OCI-LY1 (cell line): Measurements from ENCODE around the gene PGA5.

ENCODE experiments used
- H2AFZ ChIP-seq: fragments of 200-600 bp; sonication (generic), shearing (Covaris generic); 2 replicates; pipeline ENCODE4 v1.6.0; 2014; ENCODE audit warnings: antibody characterized with exemption, mild to moderate bottlenecking, low read length
- H3F3A ChIP-seq: fragments of 200-600 bp; sonication (generic), shearing (Covaris generic); 2 replicates; pipeline ENCODE4 v1.6.0; 2014; ENCODE audit warnings: mild to moderate bottlenecking, antibody characterized with exemption, low read length, moderate library complexity; ENCODE audit not compliant: insufficient read depth
- H3K27ac ChIP-seq: fragments of 200-600 bp; sonication (generic); 2 replicates; pipeline ENCODE4 v1.5.1; 2014; ENCODE audit warnings: low read length, mixed run types, mild to moderate bottlenecking, low read depth; ENCODE audit not compliant: poor library complexity, severe bottlenecking
- H3K27me3 ChIP-seq: fragments of 200-600 bp; sonication (generic); 2 replicates; pipeline ENCODE4 v1.6.0; 2014; ENCODE audit warnings: antibody characterized with exemption, mild to moderate bottlenecking, low read length, moderate library complexity; ENCODE audit not compliant: insufficient read depth
- H3K36me3 ChIP-seq: fragments of 200-600 bp; sonication (generic); 2 replicates; pipeline ENCODE4 v1.6.1; 2014; ENCODE audit warnings: mild to moderate bottlenecking, antibody characterized with exemption, low read length, moderate library complexity, mixed read lengths; ENCODE audit not compliant: insufficient read depth
- H3K4me1 ChIP-seq: fragments of 200-600 bp; sonication (generic); 2 replicates; pipeline ENCODE4 v1.5.1; 2014; ENCODE audit warnings: mild to moderate bottlenecking, low read length, moderate library complexity; ENCODE audit not compliant: insufficient read depth, severe bottlenecking
- H3K4me2 ChIP-seq: fragments of 200-600 bp; sonication (generic), shearing (Covaris generic); 2 replicates; pipeline ENCODE4 v1.6.1; 2014; ENCODE audit warnings: low read length
- H3K4me3 ChIP-seq: fragments of 200-600 bp; sonication (generic); 2 replicates; pipeline ENCODE4 v1.5.1; 2014; ENCODE audit warnings: low read length, low read depth, mild to moderate bottlenecking, mixed read lengths; ENCODE audit not compliant: poor library complexity, severe bottlenecking
- H3K79me2 ChIP-seq: fragments of 200-600 bp; shearing (Covaris generic); 2 replicates; pipeline ENCODE4 v1.6.1; 2016; ENCODE audit warnings: mixed run types, low read length, mixed read lengths; ENCODE audit not compliant: insufficient read depth
- H3K9ac ChIP-seq: fragments of 200-600 bp; sonication (generic), shearing (Covaris generic); 2 replicates; pipeline ENCODE4 v1.6.1; 2014; ENCODE audit warnings: mild to moderate bottlenecking, low read length, mixed read lengths
- H3K9me2 ChIP-seq: fragments of 200-600 bp; sonication (generic), shearing (Covaris generic); 2 replicates; pipeline ENCODE4 v1.6.1; 2014; ENCODE audit warnings: low read depth, mild to moderate bottlenecking, low read length, mixed read lengths
- H3K9me3 ChIP-seq: fragments of 200-600 bp; shearing (Covaris generic); 2 replicates; pipeline ENCODE4 v1.6.1; 2014; ENCODE audit warnings: low read length, mixed read lengths
- H4K20me1 ChIP-seq: fragments of 200-600 bp; sonication (generic), shearing (Covaris generic); 2 replicates; pipeline ENCODE4 v1.6.0; 2016; ENCODE audit warnings: mild to moderate bottlenecking, low read length; ENCODE audit not compliant: insufficient read depth
- EZH2 ChIP-seq: fragments of 200-600 bp; sonication (generic), shearing (Covaris generic); IDR thresholded peaks from 2 replicates; pipeline ENCODE4 v1.8.0; 2017; ENCODE audit warnings: borderline replicate concordance, mixed run types, mild to moderate bottlenecking, antibody characterized with exemption, low read length, moderate library complexity, mixed read lengths
- TF ChIP-seq, protein P1 (sequence below): fragments of 200-600 bp; sonication (generic), shearing (Covaris generic); IDR thresholded peaks from 2 replicates; pipeline ENCODE4 v1.5.1; 2017; ENCODE audit warnings: mild to moderate bottlenecking, antibody characterized with exemption, low read length, moderate library complexity, mixed read lengths

The PGA5 gene

GRCh38 chr11:61277186-61278000 is 36.4 kb downstream of the PGA5 start:
- Histone ChIP-seq H3K27me3 (no peaks in the 10 kb centered on the region), H3K4me1 (no peaks in the 10 kb centered on the region), H2AFZ (no peak overlapping the region), H3K9me3 (no peaks in the 10 kb centered on the region), H3K4me2 (no peak overlapping the region), H3K36me3 (no peaks in the 10 kb centered on the region; the same call in 1 of the 2 replicates), H3K4me3 (no peak overlapping the region), H3F3A (no peaks in the 10 kb centered on the region), H3K79me2 (no peaks in the 10 kb centered on the region), H3K9me2 (no peaks in the 10 kb centered on the region), H4K20me1 (no peaks in the 10 kb centered on the region), H3K27ac (no peak overlapping the region), H3K9ac (no peak overlapping the region)
- TF ChIP-seq EZH2: no peak
- TF ChIP-seq, protein P1, sequence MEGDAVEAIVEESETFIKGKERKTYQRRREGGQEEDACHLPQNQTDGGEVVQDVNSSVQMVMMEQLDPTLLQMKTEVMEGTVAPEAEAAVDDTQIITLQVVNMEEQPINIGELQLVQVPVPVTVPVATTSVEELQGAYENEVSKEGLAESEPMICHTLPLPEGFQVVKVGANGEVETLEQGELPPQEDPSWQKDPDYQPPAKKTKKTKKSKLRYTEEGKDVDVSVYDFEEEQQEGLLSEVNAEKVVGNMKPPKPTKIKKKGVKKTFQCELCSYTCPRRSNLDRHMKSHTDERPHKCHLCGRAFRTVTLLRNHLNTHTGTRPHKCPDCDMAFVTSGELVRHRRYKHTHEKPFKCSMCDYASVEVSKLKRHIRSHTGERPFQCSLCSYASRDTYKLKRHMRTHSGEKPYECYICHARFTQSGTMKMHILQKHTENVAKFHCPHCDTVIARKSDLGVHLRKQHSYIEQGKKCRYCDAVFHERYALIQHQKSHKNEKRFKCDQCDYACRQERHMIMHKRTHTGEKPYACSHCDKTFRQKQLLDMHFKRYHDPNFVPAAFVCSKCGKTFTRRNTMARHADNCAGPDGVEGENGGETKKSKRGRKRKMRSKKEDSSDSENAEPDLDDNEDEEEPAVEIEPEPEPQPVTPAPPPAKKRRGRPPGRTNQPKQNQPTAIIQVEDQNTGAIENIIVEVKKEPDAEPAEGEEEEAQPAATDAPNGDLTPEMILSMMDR: no peak

DNA sequence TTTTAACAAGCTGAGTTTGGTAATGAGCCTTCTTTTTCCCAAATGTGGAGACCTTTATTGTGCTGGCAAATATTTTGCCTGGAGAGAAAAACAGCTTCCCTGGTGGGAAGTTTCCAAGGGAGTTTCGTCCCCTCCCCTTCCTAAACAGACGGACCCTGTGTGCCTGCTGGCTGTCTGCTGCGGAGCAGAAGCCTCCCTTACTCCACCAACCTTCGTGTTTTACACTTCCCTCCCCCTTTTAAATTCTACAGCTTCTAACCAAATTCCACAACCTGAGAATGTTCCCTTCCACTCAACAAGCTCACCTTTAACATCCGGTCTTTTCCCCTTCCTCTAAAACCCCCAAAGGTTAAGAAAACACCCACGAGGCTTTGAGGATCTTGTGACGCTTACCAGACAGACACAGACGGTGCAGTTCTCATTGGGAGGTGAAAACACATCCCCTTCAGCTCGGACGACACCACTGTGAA is 37.1 kb downstream of the PGA5 start:
- no peaks in the 10 kb centered on the region; the same call in 1 of the 2 replicates for H3K36me3 ChIP-seq
- no peaks in the 10 kb centered on the region for H3K9me3 ChIP-seq
- no peak overlapping the region for H3K9ac ChIP-seq
- no peaks in the 10 kb centered on the region for H4K20me1 ChIP-seq
- H3K79me2 ChIP-seq: no peaks in the 10 kb centered on the region
- H3K9me2 ChIP-seq: no peaks in the 10 kb centered on the region
- H2AFZ ChIP-seq: no peak overlapping the region
- no peaks in the 10 kb centered on the region for H3K4me1 ChIP-seq
- no peaks in the 10 kb centered on the region for H3K27me3 ChIP-seq
- H3K4me2 ChIP-seq: no peak overlapping the region
- no peak for TF ChIP-seq EZH2
- TF ChIP-seq, protein P1: no peak
- no peaks in the 10 kb centered on the region for H3F3A ChIP-seq
- H3K4me3 ChIP-seq: no peak overlapping the region
- H3K27ac ChIP-seq: no peak overlapping the region

DNA sequence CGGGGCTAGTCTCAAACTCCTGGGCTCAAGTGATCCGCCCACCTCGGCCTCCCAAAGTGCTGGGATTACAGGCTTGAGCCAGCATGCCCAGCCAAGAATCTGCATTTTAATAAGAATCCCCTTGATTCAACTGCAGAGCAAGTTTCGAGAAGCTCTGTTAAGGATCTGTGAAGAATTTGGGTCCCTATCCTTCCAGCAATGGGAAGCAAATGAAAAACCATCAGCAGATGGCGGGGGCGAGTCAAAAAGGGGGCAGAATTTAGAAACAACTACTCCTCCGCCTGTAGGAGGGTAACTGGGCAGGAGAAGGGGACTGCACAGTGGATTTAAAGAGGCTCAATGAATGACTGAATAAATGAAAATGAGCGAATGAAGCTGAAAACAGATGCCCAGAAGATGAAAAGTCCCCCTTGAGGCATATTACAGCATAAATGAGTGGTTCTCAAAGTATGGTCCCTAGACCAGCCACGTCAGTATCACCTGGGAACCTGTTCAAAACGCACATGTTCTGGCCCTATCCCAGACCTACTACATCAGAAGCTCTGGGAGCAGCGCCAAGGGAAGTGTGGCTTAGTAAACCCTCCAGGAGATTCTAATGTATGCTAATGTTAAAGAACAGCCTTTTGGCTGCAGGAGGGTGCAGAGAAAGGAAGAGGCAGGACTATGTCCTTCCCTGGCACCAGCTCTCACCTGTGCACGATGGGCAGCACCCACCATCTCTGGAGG is 39.1 kb downstream of the PGA5 start:
- no peak for TF ChIP-seq EZH2
- TF ChIP-seq, protein P1: no peak; the same call in 1 of the 2 replicates
- H3K27me3 ChIP-seq: no peaks in the 10 kb centered on the region
- no peaks in the 10 kb centered on the region for H4K20me1 ChIP-seq
- no peak overlapping the region for H2AFZ ChIP-seq
- H3K27ac ChIP-seq: no peak overlapping the region
- H3K9me3 ChIP-seq: no peaks in the 10 kb centered on the region
- H3K4me3 ChIP-seq: no peak overlapping the region
- no peaks in the 10 kb centered on the region for H3F3A ChIP-seq
- no peaks in the 10 kb centered on the region for H3K4me1 ChIP-seq
- H3K9ac ChIP-seq: no peak overlapping the region
- H3K36me3 ChIP-seq: no peaks in the 10 kb centered on the region; the same call in 1 of the 2 replicates
- no peaks in the 10 kb centered on the region for H3K79me2 ChIP-seq
- H3K9me2 ChIP-seq: no peaks in the 10 kb centered on the region
- H3K4me2 ChIP-seq: no peak overlapping the region
